H9 (cell line): Measurements from ENCODE around the gene ICE2. TPM values are rescaled to one million over a fixed set of nuclear protein-coding genes. Genes with fewer than 3 reads are reported as not detected.

Experiments
- DNase-seq: peaks from one replicate; pipeline ENCODE4 v3.0.0-alpha.2; 2017
- H2AFZ ChIP-seq: one replicate; pipeline ENCODE4 v1.6.1; 2013; ENCODE audit warnings: mild to moderate bottlenecking, low read length, control low read depth, moderate library complexity
- H2AK5ac ChIP-seq: 2 replicates; pipeline ENCODE4 v1.6.1; 2013; ENCODE audit warnings: low read length, control low read depth, mixed read lengths; ENCODE audit not compliant: insufficient read length
- H2BK120ac ChIP-seq: one replicate; pipeline ENCODE4 v1.6.1; 2013; ENCODE audit warnings: low read depth, mild to moderate bottlenecking, low read length, control low read depth, inconsistent platforms; ENCODE audit not compliant: poor library complexity, severe bottlenecking
- H2BK12ac ChIP-seq: 2 replicates; pipeline ENCODE4 v1.6.1; 2013; ENCODE audit warnings: low read length, control low read depth, mixed read lengths, low read depth; ENCODE audit not compliant: insufficient read length
- H2BK15ac ChIP-seq: 2 replicates; pipeline ENCODE4 v1.6.1; 2013; ENCODE audit warnings: low read depth, low read length, control low read depth
- H2BK20ac ChIP-seq: one replicate; pipeline ENCODE4 v1.6.1; 2013; ENCODE audit warnings: low read depth, mild to moderate bottlenecking, low read length, control low read depth, inconsistent platforms; ENCODE audit not compliant: poor library complexity, severe bottlenecking
- H2BK5ac ChIP-seq: 2 replicates; pipeline ENCODE4 v1.6.1; 2013; ENCODE audit warnings: low read length, control low read depth, mixed read lengths; ENCODE audit not compliant: insufficient read length
- H3K14ac ChIP-seq: 2 replicates; pipeline ENCODE4 v1.6.1; 2013; ENCODE audit warnings: low read length, control low read depth; ENCODE audit not compliant: insufficient read depth
- H3K18ac ChIP-seq: 2 replicates; pipeline ENCODE4 v1.6.1; 2013; ENCODE audit warnings: low read depth, mild to moderate bottlenecking, mixed read lengths, low read length, control low read depth; ENCODE audit not compliant: insufficient read length
- H3K23ac ChIP-seq: 2 replicates; pipeline ENCODE4 v1.6.1; 2013; ENCODE audit warnings: low read length, control low read depth, mixed read lengths, low read depth; ENCODE audit not compliant: insufficient read length
- H3K23me2 ChIP-seq: 2 replicates; pipeline ENCODE4 v1.6.1; 2013; ENCODE audit warnings: low read depth, mild to moderate bottlenecking, mixed read lengths, low read length, control low read depth; ENCODE audit not compliant: insufficient read length, poor library complexity, severe bottlenecking
- H3K27ac ChIP-seq: 2 replicates; pipeline ENCODE4 v1.5.1; 2013; ENCODE audit warnings: low read length, control low read depth, mixed read lengths, low read depth; ENCODE audit not compliant: insufficient read length
- H3K27me3 ChIP-seq: 2 replicates; pipeline ENCODE4 v1.6.1; 2013; ENCODE audit warnings: low read length, control low read depth, inconsistent platforms; ENCODE audit not compliant: insufficient read depth
- H3K4ac ChIP-seq: 2 replicates; pipeline ENCODE4 v1.6.1; 2013; ENCODE audit warnings: low read depth, mild to moderate bottlenecking, control low read depth, inconsistent platforms, low read length, moderate library complexity
- H3K4me1 ChIP-seq: 2 replicates; pipeline ENCODE4 v1.6.1; 2013; ENCODE audit warnings: low read length, control low read depth, inconsistent platforms; ENCODE audit not compliant: insufficient read depth
- H3K4me2 ChIP-seq: 2 replicates; pipeline ENCODE4 v1.6.1; 2013; ENCODE audit warnings: low read length, control low read depth, mixed read lengths; ENCODE audit not compliant: insufficient read length, insufficient read depth
- H3K56ac ChIP-seq: 2 replicates; pipeline ENCODE4 v1.6.1; 2013; ENCODE audit warnings: low read depth, mild to moderate bottlenecking, mixed read lengths, low read length, control low read depth; ENCODE audit not compliant: insufficient read length
- H3K79me1 ChIP-seq: 2 replicates; pipeline ENCODE4 v1.6.1; 2013; ENCODE audit warnings: low read depth, mild to moderate bottlenecking, moderate library complexity, low read length, control low read depth, inconsistent platforms; ENCODE audit not compliant: insufficient read depth, poor library complexity, severe bottlenecking
- H3K79me2 ChIP-seq: 2 replicates; pipeline ENCODE4 v1.6.1; 2013; ENCODE audit warnings: low read length, control low read depth, inconsistent platforms; ENCODE audit not compliant: insufficient read depth
- H3K9ac ChIP-seq: 2 replicates; pipeline ENCODE4 v1.6.1; 2013; ENCODE audit warnings: low read length, control low read depth, mixed read lengths; ENCODE audit not compliant: insufficient read length; ENCODE audit errors: extremely low read depth
- H3K9me3 ChIP-seq: one replicate; pipeline ENCODE4 v1.6.1; 2013; ENCODE audit warnings: low read depth, low read length, inconsistent platforms; ENCODE audit not compliant: control insufficient read depth
- H3T11ph ChIP-seq: one replicate; pipeline ENCODE4 v1.6.1; 2013; ENCODE audit warnings: mild to moderate bottlenecking, low read length, control low read depth, inconsistent platforms
- H4K20me1 ChIP-seq: one replicate; pipeline ENCODE4 v1.6.1; 2013; ENCODE audit not compliant: control insufficient read depth, insufficient read length, insufficient read depth
- H4K5ac ChIP-seq: 2 replicates; pipeline ENCODE4 v1.6.1; 2013; ENCODE audit warnings: low read depth, mild to moderate bottlenecking, mixed read lengths, low read length, control low read depth; ENCODE audit not compliant: insufficient read length
- H4K8ac ChIP-seq: replicated peaks from 2 replicates; pipeline ENCODE4 v1.6.1; 2013; ENCODE audit warnings: low read length, control low read depth, mixed read lengths, low read depth; ENCODE audit not compliant: insufficient read length
- H4K91ac ChIP-seq: 2 replicates; pipeline ENCODE4 v1.6.1; 2013; ENCODE audit warnings: low read depth, mild to moderate bottlenecking, moderate library complexity, mixed read lengths, low read length, control low read depth; ENCODE audit not compliant: insufficient read length
- H3K27ac Mint-ChIP-seq, 3 experiments: 2 replicates in 2 of 3; 3 replicates in 1 of 3; pipeline ENCODE4 v1.8.0; 2020 to 2021; ENCODE audit warnings: mixed read lengths in 3 of 3, mild to moderate bottlenecking in 1 of 3, moderate library complexity in 1 of 3
- H3K27me3 Mint-ChIP-seq: 2 replicates; pipeline ENCODE4 v1.8.0; 2021; ENCODE audit warnings: low read depth, mild to moderate bottlenecking, moderate library complexity, mixed read lengths
- H3K36me3 Mint-ChIP-seq, 3 experiments: 2 replicates in 2 of 3; 3 replicates in 1 of 3; pipeline ENCODE4 v1.8.0; 2020 to 2021; ENCODE audit warnings: low read depth in 3 of 3, mixed read lengths in 3 of 3; ENCODE audit not compliant: insufficient read depth in 1 of 3
- H3K4me1 Mint-ChIP-seq, 2 experiments: 2 replicates each; pipeline ENCODE4 v1.8.0; 2020; ENCODE audit warnings: mixed read lengths in 2 of 2
- H3K4me3 Mint-ChIP-seq, 2 experiments: 2 replicates in 1 of 2; 3 replicates in 1 of 2; pipeline ENCODE4 v1.8.0; 2020 to 2021; ENCODE audit warnings: mild to moderate bottlenecking in 2 of 2, mixed read lengths in 2 of 2, moderate library complexity in 1 of 2
- H3K9me3 Mint-ChIP-seq, 2 experiments: 2 replicates in 1 of 2; 3 replicates in 1 of 2; pipeline ENCODE4 v1.8.0; 2020; ENCODE audit warnings: mild to moderate bottlenecking in 2 of 2, mixed read lengths in 2 of 2, moderate library complexity in 1 of 2
- CTCF ChIP-seq: fragments of 200-600 bp; sonication (generic); conservative IDR thresholded peaks from 3 replicates; pipeline ENCODE4 v1.8.0; 2021; ENCODE audit warnings: antibody characterized with exemption, mild to moderate bottlenecking
- WGBS: extraction: QIAGEN DNeasy Blood & Tissue Kit; methylation state at CpG from one replicate; pipeline ENCODE4 v1.1.7; 2013; ENCODE audit warnings: missing lambda C conversion rate, low lambda C conversion rate, mixed read lengths; ENCODE audit not compliant: insufficient read length; ENCODE audit errors: extremely low coverage; 5-methylcytosine and 5-hydroxymethylcytosine counted together
- total RNA-seq: library from RNA; stranded (reverse); gene quantifications from 2 replicates; pipeline ENCODE4 v1.2.1, GENCODE V29; 2021

Gene ICE2
- total RNA-seq, 1 experiment from 2014 or later, result 76.3 TPM

DNA sequence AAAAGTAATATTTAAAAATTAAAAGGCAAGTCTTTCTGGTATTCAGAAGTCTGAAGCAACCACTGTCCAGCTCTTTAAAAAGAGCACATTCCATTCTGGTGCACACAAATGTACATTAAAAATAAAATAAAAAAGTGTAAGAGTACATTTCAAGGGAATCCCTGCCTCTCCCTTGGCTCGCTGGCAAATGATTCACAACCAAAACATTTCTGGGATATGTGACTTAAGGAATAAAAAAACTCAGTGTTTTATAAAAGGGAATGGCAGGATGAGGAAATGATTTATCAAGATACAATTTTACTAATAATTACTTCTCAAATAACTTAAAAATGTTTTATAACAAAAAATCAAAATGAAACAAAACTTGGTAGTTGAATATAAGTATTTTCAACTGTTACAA lies 57.4 kb downstream of the ICE2 start:
- no peak overlapping the region for H2BK12ac ChIP-seq
- no peaks in the 10 kb centered on the region for H3K79me1 ChIP-seq
- H3K4me2 ChIP-seq, result no peak overlapping the region
- H4K20me1 ChIP-seq, result no peaks in the 10 kb centered on the region
- no peak overlapping the region for H4K8ac ChIP-seq
- no peaks in the 10 kb centered on the region for H3K9me3 ChIP-seq
- H3K4me3 Mint-ChIP-seq, result no peak overlapping the region
- H3K27me3 Mint-ChIP-seq, result no peaks in the 10 kb centered on the region
- H3K14ac ChIP-seq, result no peak overlapping the region
- no peak overlapping the region for H3K23ac ChIP-seq
- H3K23me2 ChIP-seq, result no peaks in the 10 kb centered on the region
- H3T11ph ChIP-seq, result no peak overlapping the region
- H2AK5ac ChIP-seq, result no peak overlapping the region
- H3K27ac ChIP-seq, result no peak overlapping the region
- no peak overlapping the region for H3K9ac ChIP-seq
- no peak overlapping the region for H4K91ac ChIP-seq
- no peaks in the 10 kb centered on the region for H3K79me2 ChIP-seq
- WGBS, result no CpG with 5 or more reads among the region's 1 CpG
- peaks cover 5 to 9% (median 7%) of the 10 kb centered on the region in 3 experiments; a peak in 6 of 7 replicates for H3K36me3 Mint-ChIP-seq
- no peaks in the 10 kb centered on the region for H3K27me3 ChIP-seq
- no peak for TF ChIP-seq CTCF
- no peak overlapping the region for H3K18ac ChIP-seq
- no peak overlapping the region for H2BK15ac ChIP-seq
- no peak overlapping the region for H4K5ac ChIP-seq
- H3K27ac Mint-ChIP-seq, result no peak overlapping the region
- H3K9me3 Mint-ChIP-seq, result no peaks in the 10 kb centered on the region
- H2BK5ac ChIP-seq, result no peak overlapping the region
- no peak overlapping the region for H2BK120ac ChIP-seq
- H3K4ac ChIP-seq, result no peak overlapping the region
- H2AFZ ChIP-seq, result no peak overlapping the region
- H2BK20ac ChIP-seq, result no peak overlapping the region
- H3K4me1 ChIP-seq, result no peaks in the 10 kb centered on the region
- DNase-seq, result no peak
- no peak overlapping the region for H3K56ac ChIP-seq
- peaks cover 7 to 14% of the 10 kb centered on the region in 2 experiments; a peak in 2 of 4 replicates for H3K4me1 Mint-ChIP-seq
